IMR-90 (cell line): ENCODE measurements around the gene PLXDC1. TPM values are rescaled to one million over a fixed set of nuclear protein-coding genes. Genes with fewer than 3 reads are reported as not detected.

Source experiments
- ATAC-seq: fragments of 200-7000 bp; cut with Tn5 transposase; 2 replicates; pipeline ENCODE4 v1.9.1; 2020; ENCODE audit warnings: low read depth, mild to moderate bottlenecking, moderate library complexity
- BruUV-seq: library from RNA; stranded (reverse); fragments of 400-500 nt; replicated peaks from 2 replicates; lab custom pipeline; 2021; lab: Mats Ljungman, UMichigan
- CTCF ChIA-PET: fragments of 300-600 bp; formaldehyde crosslinking; extraction: SDS; loops from one replicate; lab custom pipeline; 2021; ENCODE audit warnings: antibody characterized with exemption; lab: Yijun Ruan, JAX
- POLR2A ChIA-PET: fragments of 300-600 bp; sonication (Branson Sonifier 250); formaldehyde crosslinking; loops from one replicate; lab custom pipeline; 2022; ENCODE audit warnings: antibody characterized with exemption; ENCODE audit not compliant: unreplicated experiment; lab: Charles Lee
- DNase-seq: peaks from one replicate; pipeline ENCODE4 v3.0.0; 2013
- H2AFZ ChIP-seq: replicated peaks from 2 replicates; pipeline ENCODE3; 2013; ENCODE audit warnings: low read length, mild to moderate bottlenecking; ENCODE audit not compliant: poor library complexity
- H2AK5ac ChIP-seq: 2 replicates; pipeline ENCODE4 v1.6.1; 2013; ENCODE audit warnings: low read depth, low read length, inconsistent platforms
- H2AK9ac ChIP-seq: replicated peaks from 2 replicates; pipeline ENCODE3; 2013; ENCODE audit warnings: mild to moderate bottlenecking, low read depth, low read length, moderate library complexity; ENCODE audit not compliant: poor library complexity
- H2BK120ac ChIP-seq: 2 replicates; pipeline ENCODE4 v1.6.1; 2013; ENCODE audit warnings: low read depth, low read length, inconsistent platforms
- H2BK15ac ChIP-seq: 3 replicates; pipeline ENCODE4 v1.6.1; 2013; ENCODE audit warnings: low read depth, low read length, inconsistent platforms
- H2BK20ac ChIP-seq: 2 replicates; pipeline ENCODE4 v1.6.1; 2013; ENCODE audit warnings: low read depth, mild to moderate bottlenecking, inconsistent platforms, low read length, moderate library complexity
- H2BK5ac ChIP-seq: 2 replicates; pipeline ENCODE4 v1.6.1; 2013; ENCODE audit warnings: mild to moderate bottlenecking, low read depth, low read length, inconsistent platforms; ENCODE audit not compliant: poor library complexity, severe bottlenecking
- H3K14ac ChIP-seq: replicated peaks from 2 replicates; pipeline ENCODE4 v1.6.1; 2013; ENCODE audit warnings: low read depth, low read length, inconsistent platforms
- H3K18ac ChIP-seq: 2 replicates; pipeline ENCODE4 v1.6.1; 2013; ENCODE audit warnings: low read depth, low read length, control low read depth
- H3K23ac ChIP-seq: 2 replicates; pipeline ENCODE4 v1.6.1; 2013; ENCODE audit warnings: low read depth, low read length, inconsistent platforms
- H3K27ac ChIP-seq: 2 replicates; pipeline ENCODE4 v1.5.1; 2013; ENCODE audit warnings: mild to moderate bottlenecking, control low read depth, low read length; ENCODE audit not compliant: insufficient read depth
- H3K27me3 ChIP-seq: 2 replicates; pipeline ENCODE4 v1.6.1; 2013; ENCODE audit warnings: low read length; ENCODE audit not compliant: control insufficient read depth, insufficient read depth
- H3K36me3 ChIP-seq: 2 replicates; pipeline ENCODE4 v1.6.1; 2013; ENCODE audit warnings: low read length, mixed read lengths; ENCODE audit not compliant: control insufficient read depth, insufficient read depth
- H3K4ac ChIP-seq: 2 replicates; pipeline ENCODE4 v1.6.1; 2013; ENCODE audit warnings: low read depth, low read length, inconsistent platforms
- H3K4me1 ChIP-seq: 2 replicates; pipeline ENCODE4 v1.6.1; 2013; ENCODE audit warnings: low read length, mixed read lengths; ENCODE audit not compliant: control insufficient read depth, insufficient read depth
- H3K4me2 ChIP-seq: 2 replicates; pipeline ENCODE4 v1.6.1; 2013; ENCODE audit warnings: low read depth, mild to moderate bottlenecking, control low read depth, low read length, moderate library complexity
- H3K4me3 ChIP-seq: 2 replicates; pipeline ENCODE4 v1.5.1; 2013; ENCODE audit warnings: low read depth, mild to moderate bottlenecking, control low read depth, low read length, moderate library complexity; ENCODE audit not compliant: insufficient read depth
- H3K56ac ChIP-seq: 2 replicates; pipeline ENCODE4 v1.6.1; 2013; ENCODE audit warnings: low read length, inconsistent platforms; ENCODE audit not compliant: insufficient read depth; ENCODE audit errors: extremely low read depth
- H3K79me1 ChIP-seq, 2 experiments: 2 replicates each; pipeline ENCODE4 v1.6.1; 2013; ENCODE audit warnings: low read length in 2 of 2, inconsistent platforms in 1 of 2, low read depth in 1 of 2
- H3K9ac ChIP-seq: 2 replicates; pipeline ENCODE4 v1.6.1; 2013; ENCODE audit warnings: low read depth, low read length, control low read depth
- H3K9me1 ChIP-seq: 2 replicates; pipeline ENCODE4 v1.6.1; 2013; ENCODE audit warnings: low read length, inconsistent platforms; ENCODE audit not compliant: insufficient read depth
- H3K9me3 ChIP-seq: 2 replicates; pipeline ENCODE4 v1.6.1; 2013; ENCODE audit warnings: low read length; ENCODE audit not compliant: control insufficient read depth, insufficient read depth
- H4K20me1 ChIP-seq: 2 replicates; pipeline ENCODE4 v1.6.1; 2013; ENCODE audit warnings: low read length, inconsistent platforms; ENCODE audit not compliant: insufficient read depth
- H4K5ac ChIP-seq: 2 replicates; pipeline ENCODE4 v1.6.1; 2013; ENCODE audit warnings: mild to moderate bottlenecking, low read depth, low read length, control low read depth
- H4K8ac ChIP-seq, 2 experiments: 2 replicates each; pipeline ENCODE4 v1.6.1; 2013; ENCODE audit warnings: low read depth in 2 of 2, low read length in 2 of 2, control low read depth in 1 of 2, inconsistent platforms in 1 of 2
- H4K91ac ChIP-seq: 2 replicates; pipeline ENCODE4 v1.6.1; 2013; ENCODE audit warnings: low read depth, low read length, inconsistent platforms; ENCODE audit not compliant: insufficient read depth
- BHLHE40 ChIP-seq: fragments of 150-350 bp; IDR thresholded peaks from 2 replicates; pipeline ENCODE4 v1.6.1; 2016; ENCODE audit warnings: mild to moderate bottlenecking, low read depth, low read length
- CTCF ChIP-seq: conservative IDR thresholded peaks from 2 replicates; pipeline ENCODE4 v1.5.1; 2012; ENCODE audit warnings: mild to moderate bottlenecking, low read depth, low read length, improper control_type of control experiment
- MAFK ChIP-seq: IDR thresholded peaks from 2 replicates; pipeline ENCODE4 v1.6.1; 2012; ENCODE audit warnings: low read depth, low read length, improper control_type of control experiment
- MAZ ChIP-seq: IDR thresholded peaks from 2 replicates; pipeline ENCODE4 v1.6.1; 2012; ENCODE audit warnings: low read depth, mild to moderate bottlenecking, low read length, improper control_type of control experiment, moderate library complexity, borderline replicate concordance
- WGBS, 2 experiments: methylation state at CpG; one replicate each; pipeline versions ENCODE4 v1.1.5 to v1.1.7; 2013; ENCODE audit warnings: missing lambda C conversion rate in 2 of 2; ENCODE audit not compliant: insufficient read length in 1 of 2; ENCODE audit errors: extremely low coverage in 2 of 2; 5-methylcytosine and 5-hydroxymethylcytosine counted together
- dilution Hi-C: fragments of 300-500 bp; cut with HindIII; formaldehyde crosslinking; loops from one replicate; pipeline ENCODE4 v1.14.3; 2018; ENCODE audit warnings: low sequenced_read_pairs; ENCODE audit not compliant: unreplicated experiment
- in situ Hi-C: fragments of 300-500 bp; cut with MboI; formaldehyde crosslinking; loops from 3 replicates; pipeline ENCODE4 v1.14.3; 2019; ENCODE audit warnings: low sequenced_read_pairs, inconsistent platforms, mixed read lengths
- intact Hi-C: fragments of 100-400 bp; cut with micrococcal nuclease; formaldehyde crosslinking; loops from 2 replicates; pipeline ENCODE4 v1.10.0; 2022
- polyA plus RNA-seq, 3 experiments: library from polyadenylated mRNA; depleted of rRNA; stranded (reverse); fragments of >200 nt; gene quantifications; 2 replicates each; pipeline ENCODE4 v1.2.3, GENCODE V29; 2012; ENCODE audit warnings: low replicate concordance in 1 of 3
- total RNA-seq: library from RNA; depleted of rRNA; stranded (reverse); fragments of >200 nt; gene quantifications from 2 replicates; pipeline ENCODE4 v1.2.3, GENCODE V29; 2012
- TF ChIP-seq, protein P1 (sequence below): fragments of 150-350 bp; IDR thresholded peaks from 2 replicates; pipeline ENCODE4 v1.6.1; 2017; ENCODE audit warnings: mild to moderate bottlenecking, antibody characterized with exemption, low read length, low read depth

Gene PLXDC1
- total and polyA plus RNA-seq, 2 of the 4 experiments (the other 2 are of a cell fraction), result under 0.01 to 0.50 TPM

GRCh38 chr17:39096508-39097149 is 54.8 kb downstream of the PLXDC1 start:
- H2BK5ac ChIP-seq, result no peak overlapping the region
- intact Hi-C loops, result no loop called here
- no peaks in the 10 kb centered on the region for H3K36me3 ChIP-seq
- DNase-seq, result no peak
- no peak overlapping the region for H3K14ac ChIP-seq
- no peak overlapping the region for H3K4me3 ChIP-seq
- H2AK9ac ChIP-seq, result no peak overlapping the region
- no peak overlapping the region for H3K4ac ChIP-seq
- dilution Hi-C loops, result no loop called here
- no peak overlapping the region for H2BK15ac ChIP-seq
- no peaks in the 10 kb centered on the region for H3K9me3 ChIP-seq
- H2AK5ac ChIP-seq, result no peak overlapping the region
- TF ChIP-seq MAZ (no peak), CTCF (no peak), BHLHE40 (no peak), MAFK (no peak)
- TF ChIP-seq, protein P1, sequence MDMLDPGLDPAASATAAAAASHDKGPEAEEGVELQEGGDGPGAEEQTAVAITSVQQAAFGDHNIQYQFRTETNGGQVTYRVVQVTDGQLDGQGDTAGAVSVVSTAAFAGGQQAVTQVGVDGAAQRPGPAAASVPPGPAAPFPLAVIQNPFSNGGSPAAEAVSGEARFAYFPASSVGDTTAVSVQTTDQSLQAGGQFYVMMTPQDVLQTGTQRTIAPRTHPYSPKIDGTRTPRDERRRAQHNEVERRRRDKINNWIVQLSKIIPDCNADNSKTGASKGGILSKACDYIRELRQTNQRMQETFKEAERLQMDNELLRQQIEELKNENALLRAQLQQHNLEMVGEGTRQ, result no peak
- peaks cover 6% of the 10 kb centered on the region; the same call in 1 of the 2 replicates for H3K4me1 ChIP-seq
- in situ Hi-C loops, result no loop called here
- no peak overlapping the region for H3K56ac ChIP-seq
- no peak overlapping the region for H2BK20ac ChIP-seq
- no peak overlapping the region for H3K4me2 ChIP-seq
- WGBS, 2 experiments, result 90% methylated on average over 2 of the region's 10 CpGs; no CpG with 5 or more reads in 1 of the 2 experiments
- no peak overlapping the region for H4K5ac ChIP-seq
- peaks cover 40% of the 10 kb centered on the region for H3K27me3 ChIP-seq
- no peak overlapping the region for H3K18ac ChIP-seq
- no peak overlapping the region for H4K8ac ChIP-seq
- H3K23ac ChIP-seq, result no peak overlapping the region
- no peaks in the 10 kb centered on the region for H3K9me1 ChIP-seq
- no peaks in the 10 kb centered on the region for H4K20me1 ChIP-seq
- POLR2A ChIA-PET, result no interaction called here
- H3K9ac ChIP-seq, result no peak overlapping the region
- ATAC-seq, result no peak
- H2AFZ ChIP-seq, result no peak overlapping the region
- CTCF ChIA-PET, result no interaction called here
- no peak overlapping the region for H2BK120ac ChIP-seq
- H4K91ac ChIP-seq, result no peak overlapping the region
- H3K27ac ChIP-seq, result no peak overlapping the region
- H3K79me1 ChIP-seq, result no peaks in the 10 kb centered on the region
- BruUV-seq, result no TSS peak
